ENCODE measurements around the gene RASGRP4. TPM values are rescaled to one million over a fixed set of nuclear protein-coding genes. Genes with fewer than 3 reads are reported as not detected.
A peak's percentile ranks its signal among the peaks of the same experiment; 100 is the strongest.
"Not testable (repeated sequence)": the region's sequence is repeated elsewhere in the genome, so short reads cannot be mapped to it uniquely, and the experiment has no call there.

The RASGRP4 gene
- total and polyA plus RNA-seq, 11 donors: 0.51 to 6.7 (median 1.1) TPM

- Histone ChIP-seq H3K27ac (no peak overlapping the region), H3K9me3 (no peaks in the 10 kb centered on the region), H3K4me3 (no peak overlapping the region), H3K4me1 (peaks cover 0 to 19% (median 0%) of the 10 kb centered on the region in 12 donors), H3K36me3 (no peaks in the 10 kb centered on the region), H3K27me3 (peaks cover 0 to 32% (median 15%) of the 10 kb centered on the region in 9 donors)
- WGBS, 4 donors: 62 to 70% (median 68%) methylated on average over 14 of the region's 14 CpGs
- no peak for ATAC-seq
- intact Hi-C loops (cut with DNase I): no loop called here
- no peak for TF ChIP-seq CTCF (IDR thresholded peaks at IDR 0.05)
- DNase-seq: no peak
These were observed 3.2 kb upstream of the RASGRP4 start for GRCh38 chr19:38429055-38429810.

GRCh38 chr19:38427035-38427677 is 1.1 kb upstream of the RASGRP4 start:
- DNase-seq; ATAC-seq; intact Hi-C loops (cut with DNase I); H3K9me3 ChIP-seq; H3K27ac ChIP-seq; H3K4me3 ChIP-seq; H3K36me3 ChIP-seq: not testable (repeated sequence)
- H3K4me1 ChIP-seq: peaks cover 0 to 10% (median 0%) of the 10 kb centered on the region in 12 donors
- peaks cover 0 to 15% (median 0%) of the 10 kb centered on the region in 9 donors for H3K27me3 ChIP-seq
- WGBS, 4 donors: 67 to 77% (median 72%) methylated on average over 16 to 17 of the region's 17 CpGs

- Histone ChIP-seq H3K27ac (peak overlapping the region in 2 of 12 donors; percentile 25 to 72), H3K4me3 (peak overlapping the region in 9 of 12 donors; percentile 18 to 61 (median 34)), H3K4me1 (peaks cover 0 to 10% (median 0%) of the 10 kb centered on the region in 12 donors), H3K27me3 (peaks cover 0 to 13% (median 0%) of the 10 kb centered on the region in 9 donors), H3K36me3 (no peaks in the 10 kb centered on the region), H3K9me3 (no peaks in the 10 kb centered on the region)
- 65 to 71% (median 70%) methylated on average over 5 to 7 of the region's 7 CpGs for WGBS, 4 donors
- ATAC-seq (peak in 2 of 4 donors; percentile 24 to 26), DNase-seq (no peak)
- TF ChIP-seq POLR2A (IDR thresholded peaks at IDR 0.05) (no peak), CTCF (IDR thresholded peaks at IDR 0.05) (no peak)
- intact Hi-C loops (cut with DNase I): no loop called here
These were observed 703 bp downstream of the RASGRP4 start for GRCh38 chr19:38425222-38425809.

- intact Hi-C loops (cut with DNase I): no loop called here
- ATAC-seq (no peak), DNase-seq (no peak)
- Histone ChIP-seq H3K4me3 (no peak overlapping the region), H3K9me3 (no peaks in the 10 kb centered on the region), H3K4me1 (peaks cover 0 to 10% (median 0%) of the 10 kb centered on the region in 12 donors), H3K27ac (no peak overlapping the region), H3K36me3 (no peaks in the 10 kb centered on the region), H3K27me3 (peaks cover 0 to 13% (median 0%) of the 10 kb centered on the region in 9 donors)
- 73 to 92% (median 89%) methylated on average over 5 of the region's 5 CpGs for WGBS, 4 donors
- TF ChIP-seq POLR2A (IDR thresholded peaks at IDR 0.05) (no peak), CTCF (IDR thresholded peaks at IDR 0.05) (no peak)
These were observed 1.7 kb downstream of the RASGRP4 start for GRCh38 chr19:38424272-38424671.
